Uterus (tissue), 4 donors: ENCODE results near the gene TRIM8. TPM values are rescaled to one million over a fixed set of nuclear protein-coding genes. Genes with fewer than 3 reads are reported as not detected.

Source experiments
- DNase-seq, 2 donors: peaks; one replicate each; pipeline ENCODE4 v3.0.0-alpha.2; 2019 to 2020
- H3K27ac ChIP-seq, 2 donors: fragments of 200-600 bp; sonication (generic); 1 replicate in 1 of 2; 2 replicates in 1 of 2; pipeline ENCODE4 v1.5.1; 2016 to 2018
- H3K27me3 ChIP-seq, 2 donors: fragments of 200-600 bp; sonication (generic); one replicate each; pipeline ENCODE4 v1.5.1; 2018 to 2019; ENCODE audit warnings: control low read depth in 1 of 2
- H3K36me3 ChIP-seq, 2 donors: fragments of 200-600 bp; sonication (generic); one replicate each; pipeline ENCODE4 v1.5.1; 2019; ENCODE audit warnings: control low read depth in 1 of 2
- H3K4me1 ChIP-seq, 2 donors: fragments of 200-600 bp; sonication (generic); one replicate each; pipeline ENCODE4 v1.5.1; 2018 to 2019; ENCODE audit warnings: control low read depth in 1 of 2
- H3K4me3 ChIP-seq, 2 donors: fragments of 200-600 bp; sonication (generic); 1 replicate in 1 of 2; 2 replicates in 1 of 2; pipeline ENCODE4 v1.5.1; 2018 to 2019; ENCODE audit warnings: mild to moderate bottlenecking in 1 of 2
- H3K9me3 ChIP-seq, 2 donors: fragments of 200-600 bp; sonication (generic); one replicate each; pipeline ENCODE4 v1.5.1; 2019; ENCODE audit warnings: control low read depth in 1 of 2
- POLR2A ChIP-seq, 2 donors: fragments of 450-650 bp; IDR thresholded peaks; one replicate each; pipeline ENCODE4 v1.6.1; 2016; ENCODE audit warnings: antibody characterized with exemption in 2 of 2, mild to moderate bottlenecking in 1 of 2, moderate library complexity in 1 of 2
- intact Hi-C: fragments of 100-400 bp; cut with DNase I; formaldehyde crosslinking; loops from one replicate; pipeline ENCODE4 v1.15.1; 2023; ENCODE audit warnings: low total_unique reads
- total RNA-seq, 4 donors: library from RNA; depleted of rRNA in 3 of 4; stranded (reverse); fragments of >200 nt in 3 of 4; gene quantifications; one replicate each; pipeline versions ENCODE4 v1.1.0 to v1.2.4, GENCODE V29; 2014 to 2023
- TF ChIP-seq, protein P1 (sequence below), 4 experiments: fragments of 200-600 bp in 2 of 4; fragments of 450-650 bp in 2 of 4; sonication (generic) in 2 of 4; IDR thresholded peaks; one replicate each; pipeline ENCODE4 v1.5.1; 2016 to 2019; ENCODE audit warnings: antibody characterized with exemption in 4 of 4, mild to moderate bottlenecking in 2 of 4, moderate library complexity in 1 of 4
- donor health status: DM: yes; HTN: yes; CAD: no.

TRIM8 gene
- total RNA-seq, 4 donors from 2014 or later, result 71.2 to 119 (median 102) TPM

GRCh38 chr10:102678068-102678400 lies 33.8 kb downstream of the TRIM8 start:
- H3K27me3 ChIP-seq, result no peaks in the 10 kb centered on the region
- H3K36me3 ChIP-seq, result no peaks in the 10 kb centered on the region
- TF ChIP-seq, protein P1, sequence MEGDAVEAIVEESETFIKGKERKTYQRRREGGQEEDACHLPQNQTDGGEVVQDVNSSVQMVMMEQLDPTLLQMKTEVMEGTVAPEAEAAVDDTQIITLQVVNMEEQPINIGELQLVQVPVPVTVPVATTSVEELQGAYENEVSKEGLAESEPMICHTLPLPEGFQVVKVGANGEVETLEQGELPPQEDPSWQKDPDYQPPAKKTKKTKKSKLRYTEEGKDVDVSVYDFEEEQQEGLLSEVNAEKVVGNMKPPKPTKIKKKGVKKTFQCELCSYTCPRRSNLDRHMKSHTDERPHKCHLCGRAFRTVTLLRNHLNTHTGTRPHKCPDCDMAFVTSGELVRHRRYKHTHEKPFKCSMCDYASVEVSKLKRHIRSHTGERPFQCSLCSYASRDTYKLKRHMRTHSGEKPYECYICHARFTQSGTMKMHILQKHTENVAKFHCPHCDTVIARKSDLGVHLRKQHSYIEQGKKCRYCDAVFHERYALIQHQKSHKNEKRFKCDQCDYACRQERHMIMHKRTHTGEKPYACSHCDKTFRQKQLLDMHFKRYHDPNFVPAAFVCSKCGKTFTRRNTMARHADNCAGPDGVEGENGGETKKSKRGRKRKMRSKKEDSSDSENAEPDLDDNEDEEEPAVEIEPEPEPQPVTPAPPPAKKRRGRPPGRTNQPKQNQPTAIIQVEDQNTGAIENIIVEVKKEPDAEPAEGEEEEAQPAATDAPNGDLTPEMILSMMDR (IDR thresholded peaks at IDR 0.05), result no peak
- TF ChIP-seq POLR2A (IDR thresholded peaks at IDR 0.05), result no peak
- no peaks in the 10 kb centered on the region for H3K9me3 ChIP-seq
- no peak overlapping the region for H3K4me3 ChIP-seq
- intact Hi-C loops, result no loop called here
- H3K4me1 ChIP-seq, result peaks cover 15 to 26% of the 10 kb centered on the region in 2 donors
- DNase-seq, result no peak
- H3K27ac ChIP-seq, result peak overlapping the region; percentile 67 to 87

- peak; percentile 38 to 47 for DNase-seq
- H3K4me1 ChIP-seq, result peaks cover 15 to 26% of the 10 kb centered on the region in 2 donors
- peak overlapping the region; percentile 28 to 87 for H3K27ac ChIP-seq
- TF ChIP-seq, protein P1 (IDR thresholded peaks at IDR 0.05), result peak; percentile 39 to 61 (median 54)
- TF ChIP-seq POLR2A (IDR thresholded peaks at IDR 0.05), result no peak
- no peaks in the 10 kb centered on the region for H3K36me3 ChIP-seq
- H3K9me3 ChIP-seq, result no peaks in the 10 kb centered on the region
- H3K27me3 ChIP-seq, result no peaks in the 10 kb centered on the region
- intact Hi-C loops, result no loop called here
- H3K4me3 ChIP-seq, result no peak overlapping the region
These were observed 34.6 kb downstream of the TRIM8 start for GRCh38 chr10:102678842-102679289.

- H3K36me3 ChIP-seq, result no peaks in the 10 kb centered on the region
- DNase-seq, result no peak
- peaks cover 11 to 21% of the 10 kb centered on the region in 2 donors for H3K4me1 ChIP-seq
- peak overlapping the region in 1 of 2 donors; percentile 28 for H3K27ac ChIP-seq
- no peaks in the 10 kb centered on the region for H3K9me3 ChIP-seq
- intact Hi-C loops, result no loop called here
- no peak overlapping the region for H3K4me3 ChIP-seq
- TF ChIP-seq, protein P1 (IDR thresholded peaks at IDR 0.05), result no peak
- TF ChIP-seq POLR2A (IDR thresholded peaks at IDR 0.05), result no peak
- H3K27me3 ChIP-seq, result no peaks in the 10 kb centered on the region
These were observed 35.3 kb downstream of the TRIM8 start for GRCh38 chr10:102679596-102679995.

DNA sequence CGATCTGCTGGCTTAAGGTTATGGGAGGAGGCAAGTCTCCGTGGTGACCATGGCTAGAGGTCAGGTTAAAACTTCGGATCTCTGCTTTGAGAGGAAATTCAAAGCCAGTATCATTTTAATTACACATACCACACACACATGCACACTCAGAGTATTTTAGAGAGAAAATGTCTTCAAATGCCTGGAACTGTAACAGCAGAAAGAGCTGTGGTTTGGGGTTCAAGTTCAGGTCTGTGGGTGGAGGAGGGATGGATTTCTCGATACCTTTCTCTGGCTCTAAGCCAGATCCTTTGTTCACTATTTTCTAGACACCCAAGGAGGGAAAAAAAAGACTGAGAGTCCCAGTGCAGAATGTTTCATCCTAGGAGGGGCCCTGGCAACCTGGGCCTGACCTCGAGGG lies 37.4 kb downstream of the TRIM8 start:
- Histone ChIP-seq H3K36me3 (no peaks in the 10 kb centered on the region), H3K4me3 (no peak overlapping the region), H3K27me3 (no peaks in the 10 kb centered on the region), H3K27ac (no peak overlapping the region), H3K4me1 (peaks cover under 1 to 4% of the 10 kb centered on the region in 2 donors), H3K9me3 (no peaks in the 10 kb centered on the region)
- no peak for DNase-seq
- intact Hi-C loops, result no loop called here
- TF ChIP-seq, protein P1 (IDR thresholded peaks at IDR 0.05), result no peak
- TF ChIP-seq POLR2A (IDR thresholded peaks at IDR 0.05), result no peak

DNA sequence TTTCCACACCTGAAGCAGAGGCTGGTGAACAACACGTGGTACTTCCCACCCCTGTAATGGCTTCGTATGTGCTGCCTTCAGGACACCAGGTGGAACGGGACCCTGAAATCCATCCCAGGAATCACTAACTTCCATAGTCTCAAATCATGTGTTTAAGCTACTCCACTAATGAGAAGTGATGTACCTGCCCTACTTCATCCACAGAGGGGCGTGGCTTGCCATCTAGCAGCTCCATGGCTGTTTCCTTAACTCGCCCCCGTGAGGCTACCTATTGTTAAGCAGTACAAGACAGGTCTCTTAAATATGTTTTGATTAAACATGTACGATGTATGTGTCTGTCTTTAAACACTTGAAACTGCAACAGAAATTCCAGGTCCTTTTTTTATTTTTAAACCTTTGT lies 38.1 kb downstream of the TRIM8 start:
- intact Hi-C loops, result no loop called here
- Histone ChIP-seq H3K27me3 (no peaks in the 10 kb centered on the region), H3K9me3 (no peaks in the 10 kb centered on the region), H3K36me3 (no peaks in the 10 kb centered on the region), H3K4me3 (no peak overlapping the region), H3K27ac (no peak overlapping the region), H3K4me1 (no peaks in the 10 kb centered on the region)
- no peak for DNase-seq
- TF ChIP-seq POLR2A (IDR thresholded peaks at IDR 0.05), result no peak
- TF ChIP-seq, protein P1 (IDR thresholded peaks at IDR 0.05), result no peak
